ENCODE measurements around the gene PLXNC1. TPM values are rescaled to one million over a fixed set of nuclear protein-coding genes. Genes with fewer than 3 reads are reported as not detected.

The PLXNC1 gene
- polyA plus RNA-seq, 1 donor (not counting 4 experiments of a cell fraction or from before 2014, with no cell fraction given): 0.17 TPM

DNA sequence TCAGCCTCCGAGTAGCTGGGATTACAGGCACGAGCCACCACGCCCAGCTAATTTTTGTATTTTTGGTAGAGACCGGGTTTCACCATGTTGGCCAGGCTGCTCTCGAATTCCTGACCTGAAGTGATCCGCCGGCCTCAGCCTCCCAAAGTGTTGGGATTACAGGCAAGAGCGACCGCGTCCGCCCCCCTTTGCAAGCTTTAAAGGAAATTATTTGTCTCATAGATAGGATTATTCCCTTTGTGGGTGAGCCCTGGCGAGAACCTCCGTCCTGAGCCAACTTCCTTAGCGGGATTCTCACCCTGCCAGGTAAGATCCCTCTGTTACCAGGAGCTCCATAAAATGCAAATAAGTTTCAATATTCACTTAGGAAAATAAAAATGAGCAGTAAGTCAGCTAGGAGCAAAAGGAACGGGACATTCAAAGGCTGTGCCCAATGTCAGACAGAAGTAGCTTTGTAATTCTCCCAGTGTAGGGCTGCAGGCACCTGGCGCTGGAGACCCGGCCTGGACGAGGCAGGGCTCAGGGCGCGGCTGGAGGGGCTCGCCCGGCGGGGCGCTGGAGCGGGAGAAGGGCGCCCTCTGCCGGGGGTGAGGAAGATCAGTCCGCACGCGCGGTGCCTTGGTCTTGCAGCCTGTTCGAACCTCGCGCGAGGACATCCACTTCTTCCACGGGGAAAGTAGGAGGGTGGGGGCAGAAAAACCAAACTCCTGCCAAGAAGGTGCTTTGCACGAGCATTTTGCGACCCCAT is 47.2 kb upstream of the PLXNC1 start:
- dilution Hi-C loops (cut with MboI; ENCODE audit: extremely low pct_ligation_motif_present, low sequenced_read_pairs): no loop called here
- H3K27me3 ChIP-seq (ENCODE audit: control insufficient read depth, extremely low read depth, insufficient read depth, low read length): no peaks in the 10 kb centered on the region
- H3K36me3 ChIP-seq (ENCODE audit: control insufficient read depth in 2 of 2, extremely low read depth in 1 of 2, insufficient read depth in 2 of 2, low read length in 2 of 2): no peaks in the 10 kb centered on the region
- peak overlapping the region; percentile 70 for H3K9ac ChIP-seq (ENCODE audit: control insufficient read depth, extremely low read depth, insufficient read depth, low read length)
- H3K79me2 ChIP-seq (ENCODE audit: control insufficient read depth, insufficient read depth, low read length): no peaks in the 10 kb centered on the region
- no peaks in the 10 kb centered on the region for H4K20me1 ChIP-seq (ENCODE audit: control insufficient read depth, extremely low read depth, insufficient read depth, low read length)
- H3K4me2 ChIP-seq (ENCODE audit: control insufficient read depth, extremely low read depth, insufficient read depth, low read depth, low read length): peak overlapping the region; percentile 94
- DNase-seq (ENCODE audit: low read depth, low spot score) (no peak), FAIRE-seq (peak; percentile 9)
- no peaks in the 10 kb centered on the region for H3K9me3 ChIP-seq (ENCODE audit: control insufficient read depth, low read depth, low read length)
- no peaks in the 10 kb centered on the region for H3K9me1 ChIP-seq (ENCODE audit: control insufficient read depth, extremely low read depth, insufficient read depth, low read length)
- H3K27ac ChIP-seq (ENCODE audit: control insufficient read depth, insufficient read depth, low read length): peak overlapping the region; percentile 63
- peaks cover 49% of the 10 kb centered on the region for H3K4me1 ChIP-seq (ENCODE audit: control insufficient read depth, extremely low read depth, insufficient read depth, low read length)
- TF ChIP-seq EZH2 (IDR thresholded peaks at IDR 0.05; ENCODE audit: low read length): no peak
- peak; percentile 67 to 90 (median 90) for TF ChIP-seq CTCF (optimal IDR thresholded peaks at IDR 0.05 in 1 of 3, IDR thresholded peaks at IDR 0.05 in 1 of 3, conservative IDR thresholded peaks at IDR 0.05 in 1 of 3; ENCODE audit: extremely low read depth in 1 of 3, insufficient read depth in 2 of 3, low read length in 3 of 3)
- H2AFZ ChIP-seq (ENCODE audit: control insufficient read depth, low read length): peak overlapping the region; percentile 58
- H3K4me3 ChIP-seq (ENCODE audit: control insufficient read depth in 2 of 3, extremely low read depth in 1 of 3, insufficient read depth in 2 of 3, low read depth in 1 of 3, low read length in 3 of 3): peak overlapping the region; percentile 28 to 75 (median 37)

DNA sequence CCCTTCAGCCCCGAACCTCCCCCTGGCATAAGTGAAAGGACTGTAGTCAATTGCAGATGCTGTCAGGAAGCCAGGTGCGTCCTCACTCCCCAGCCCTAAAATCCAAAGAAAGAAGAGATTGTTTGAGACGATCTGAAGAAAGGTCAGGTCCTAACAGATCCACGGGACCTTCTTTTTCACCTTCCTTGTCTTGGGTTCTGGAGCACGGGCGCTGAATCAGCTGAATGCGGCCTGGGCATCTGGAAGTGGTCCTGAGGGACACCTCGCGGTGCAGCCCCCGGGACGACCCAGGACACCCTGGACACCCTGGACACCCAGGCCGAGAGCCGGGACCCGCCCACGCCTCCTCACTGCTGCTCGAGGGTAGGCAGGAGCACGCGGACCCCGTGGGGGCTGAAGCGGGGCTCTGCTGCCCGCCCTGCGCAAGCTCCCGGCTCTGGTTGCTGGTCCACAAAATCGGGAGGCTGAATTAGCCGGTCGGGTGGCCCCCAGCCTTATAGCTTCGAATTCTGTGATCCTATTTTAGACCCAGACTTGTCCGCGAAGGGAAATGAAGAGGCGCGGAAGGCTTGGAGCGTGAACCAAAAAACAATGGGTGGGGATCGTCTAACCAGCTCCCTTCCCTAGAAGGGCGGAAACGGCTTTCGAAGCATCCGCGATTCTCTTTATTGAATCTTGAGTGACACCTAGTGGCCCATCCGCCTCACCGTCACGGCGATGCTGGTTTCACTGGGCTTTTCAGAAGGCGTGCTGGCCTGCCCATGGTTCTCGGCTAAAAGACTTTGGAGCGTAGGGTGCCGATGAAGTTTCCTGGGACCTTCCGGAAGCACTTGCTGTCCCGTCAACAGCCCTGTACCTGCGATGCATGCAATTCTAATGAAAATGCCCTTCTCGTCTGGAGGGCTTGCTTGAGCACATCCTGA is 46.4 kb upstream of the PLXNC1 start:
- Histone ChIP-seq H3K4me1 (ENCODE audit: control insufficient read depth, extremely low read depth, insufficient read depth, low read length) (peaks cover 45% of the 10 kb centered on the region), H3K4me3 (ENCODE audit: control insufficient read depth in 2 of 3, extremely low read depth in 1 of 3, insufficient read depth in 2 of 3, low read depth in 1 of 3, low read length in 3 of 3) (peak overlapping the region; percentile 28 to 75 (median 37)), H4K20me1 (ENCODE audit: control insufficient read depth, extremely low read depth, insufficient read depth, low read length) (no peaks in the 10 kb centered on the region), H3K4me2 (ENCODE audit: control insufficient read depth, extremely low read depth, insufficient read depth, low read depth, low read length) (peak overlapping the region; percentile 94), H3K79me2 (ENCODE audit: control insufficient read depth, insufficient read depth, low read length) (no peaks in the 10 kb centered on the region), H3K9me3 (ENCODE audit: control insufficient read depth, low read depth, low read length) (no peaks in the 10 kb centered on the region), H3K27ac (ENCODE audit: control insufficient read depth, insufficient read depth, low read length) (peak overlapping the region; percentile 48), H3K9ac (ENCODE audit: control insufficient read depth, extremely low read depth, insufficient read depth, low read length) (peak overlapping the region; percentile 70), H3K27me3 (ENCODE audit: control insufficient read depth, extremely low read depth, insufficient read depth, low read length) (no peaks in the 10 kb centered on the region), H2AFZ (ENCODE audit: control insufficient read depth, low read length) (peak overlapping the region; percentile 58), H3K9me1 (ENCODE audit: control insufficient read depth, extremely low read depth, insufficient read depth, low read length) (no peaks in the 10 kb centered on the region), H3K36me3 (ENCODE audit: control insufficient read depth in 2 of 2, extremely low read depth in 1 of 2, insufficient read depth in 2 of 2, low read length in 2 of 2) (no peaks in the 10 kb centered on the region)
- DNase-seq (ENCODE audit: low read depth, low spot score): no peak
- dilution Hi-C loops (cut with MboI; ENCODE audit: extremely low pct_ligation_motif_present, low sequenced_read_pairs): no loop called here
- TF ChIP-seq EZH2 (IDR thresholded peaks at IDR 0.05; ENCODE audit: low read length) (no peak), CTCF (optimal IDR thresholded peaks at IDR 0.05 in 1 of 3, IDR thresholded peaks at IDR 0.05 in 1 of 3, conservative IDR thresholded peaks at IDR 0.05 in 1 of 3; ENCODE audit: extremely low read depth in 1 of 3, insufficient read depth in 2 of 3, low read length in 3 of 3) (peak; percentile 74 to 89 (median 87))
- FAIRE-seq: peak; percentile 77
